NCI-H2227 (cell line): ENCODE data around the gene SEBOX.
A peak's percentile ranks its signal among the peaks of the same experiment; 100 is the strongest.

Experiments used
- DNase-seq: peaks from one replicate; lab custom pipeline; 2025; ENCODE audit not compliant: unreplicated experiment; lab: John Stamatoyannopoulos, UW

The SEBOX gene

GRCh38 chr17:28364665-28365363 is at the start of gene SEBOX:
Gene SEBOX, minus strand, starts transcription at chr17:28365199. Its CDS starts 48 bp downstream, at chr17:28365151.
- DNase-seq = no peak

- DNase-seq = no peak
Measured at GRCh38 chr17:28413804-28414203, 48.8 kb upstream of the SEBOX start.

- no peak for DNase-seq
Measured at GRCh38 chr17:28412099-28412498, 47.1 kb upstream of the SEBOX start.

GRCh38 chr17:28407974-28408306 is 42.9 kb upstream of the SEBOX start:
- DNase-seq = no peak

GRCh38 chr17:28407130-28407973 is 42.4 kb upstream of the SEBOX start:
- DNase-seq = peak; percentile 35

GRCh38 chr17:28406473-28406814 is 41.4 kb upstream of the SEBOX start:
- peak; percentile 32 for DNase-seq

GRCh38 chr17:28405632-28406472 is 40.9 kb upstream of the SEBOX start, which contains the start of gene SLC46A1:
Gene SLC46A1, minus strand, starts transcription at chr17:28406212. Its CDS starts 98 bp downstream, at chr17:28406114.
- DNase-seq = peak; percentile 69

GRCh38 chr17:28404812-28405570 is 40.0 kb upstream of the SEBOX start:
- DNase-seq = peak; percentile 28

GRCh38 chr17:28404461-28404811 is 39.4 kb upstream of the SEBOX start:
- no peak for DNase-seq

GRCh38 chr17:28404007-28404406 is 39.0 kb upstream of the SEBOX start:
- no peak for DNase-seq

GRCh38 chr17:28402844-28403243 is 37.8 kb upstream of the SEBOX start:
- DNase-seq = no peak

GRCh38 chr17:28402224-28402630 is 37.2 kb upstream of the SEBOX start:
- no peak for DNase-seq

GRCh38 chr17:28399808-28400207 is 34.8 kb upstream of the SEBOX start:
- DNase-seq = no peak

- DNase-seq = no peak
Measured at GRCh38 chr17:28398280-28398981, 33.4 kb upstream of the SEBOX start.

- no peak for DNase-seq
Measured at GRCh38 chr17:28397687-28398279, 32.8 kb upstream of the SEBOX start.

GRCh38 chr17:28397275-28397674 is 32.3 kb upstream of the SEBOX start:
- no peak for DNase-seq

- DNase-seq = no peak
Measured at GRCh38 chr17:28396635-28397239, 31.7 kb upstream of the SEBOX start.

GRCh38 chr17:28395968-28396367 is 31.0 kb upstream of the SEBOX start:
- DNase-seq = no peak

GRCh38 chr17:28395426-28395825 is 30.4 kb upstream of the SEBOX start:
- no peak for DNase-seq
